ENCODE data around the gene MRPS2. TPM values are rescaled to one million over a fixed set of nuclear protein-coding genes. Genes with fewer than 3 reads are reported as not detected.
A peak's percentile ranks its signal among the peaks of the same experiment; 100 is the strongest.

Gene MRPS2
- total and polyA plus RNA-seq, 2 experiments from 2014 or later, result 83.2 to 116 TPM

DNA sequence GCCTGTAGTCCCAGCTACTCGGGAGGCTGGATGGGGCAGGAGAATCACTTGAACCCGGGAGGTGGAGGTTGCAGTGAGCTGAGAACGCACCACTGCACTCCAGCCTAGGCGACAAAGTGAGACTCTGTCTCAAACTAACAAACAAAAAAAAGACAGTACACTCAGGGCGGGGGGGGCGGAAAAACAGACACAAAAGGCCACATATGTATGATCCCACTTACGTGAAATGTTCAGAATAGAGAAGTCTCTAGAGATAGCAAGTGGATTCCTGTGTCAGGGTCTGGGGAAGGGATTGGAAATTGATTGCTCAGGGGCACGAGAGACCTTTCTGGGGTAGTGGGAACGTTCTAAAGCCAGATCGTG is 11.7 kb downstream of the MRPS2 start:
- Mint-ChIP-seq H3K4me3 (no peak overlapping the region), H3K27ac (peak overlapping the region; percentile 33), H3K9me3 (no peaks in the 10 kb centered on the region; the same call in 2 of the 3 replicates), H3K36me3 (ENCODE audit: low read depth) (no peaks in the 10 kb centered on the region), H3K4me1 (0 out of 3 replicates have a peak, but pooled peaks cover under 1% of the 10 kb centered on the region), H3K27me3 (ENCODE audit: insufficient read depth, low read depth, poor library complexity) (peaks cover 5% of the 10 kb centered on the region)
- Histone ChIP-seq H2AFZ (no peak overlapping the region), H3K27me3 (ENCODE audit: insufficient read depth) (no peaks in the 10 kb centered on the region), H3K4me3 (no peak overlapping the region), H3K4me1 (ENCODE audit: insufficient read depth) (no peaks in the 10 kb centered on the region), H3K9me2 (ENCODE audit: insufficient read depth) (no peaks in the 10 kb centered on the region), H3K36me3 (ENCODE audit: insufficient read depth) (no peaks in the 10 kb centered on the region), H4K20me1 (replicated peaks; ENCODE audit: insufficient read depth) (no peaks in the 10 kb centered on the region), H3K27ac (ENCODE audit: low read depth) (no peak overlapping the region), H3K79me2 (replicated peaks; ENCODE audit: insufficient read depth) (no peaks in the 10 kb centered on the region), H3F3A (replicated peaks; ENCODE audit: low read depth) (no peaks in the 10 kb centered on the region), H3K4me2 (no peak overlapping the region)
- ATAC-seq, result no peak
- TF ChIP-seq JUNB (IDR thresholded peaks at IDR 0.05; ENCODE audit: unreplicated experiment) (no peak), ZNF114 (CRISPR knock-in tag; IDR thresholded peaks at IDR 0.05) (no peak), ETS1 (IDR thresholded peaks at IDR 0.05) (no peak), POLR2AphosphoS5 (IDR thresholded peaks at IDR 0.05; ENCODE audit: low read depth) (no peak), EZH2 (IDR thresholded peaks at IDR 0.05; ENCODE audit: low read depth, unreplicated experiment) (no peak), EZH2phosphoT487 (IDR thresholded peaks at IDR 0.05; ENCODE audit: unreplicated experiment) (no peak), CREB1 (CRISPR knock-in tag; IDR thresholded peaks at IDR 0.05; ENCODE audit: low read depth) (no peak), STAT1 (IDR thresholded peaks at IDR 0.05; ENCODE audit: unreplicated experiment) (no peak), ZNF331 (CRISPR knock-in tag; IDR thresholded peaks at IDR 0.05; ENCODE audit: low read depth) (no peak)
- TF ChIP-seq, protein P1, sequence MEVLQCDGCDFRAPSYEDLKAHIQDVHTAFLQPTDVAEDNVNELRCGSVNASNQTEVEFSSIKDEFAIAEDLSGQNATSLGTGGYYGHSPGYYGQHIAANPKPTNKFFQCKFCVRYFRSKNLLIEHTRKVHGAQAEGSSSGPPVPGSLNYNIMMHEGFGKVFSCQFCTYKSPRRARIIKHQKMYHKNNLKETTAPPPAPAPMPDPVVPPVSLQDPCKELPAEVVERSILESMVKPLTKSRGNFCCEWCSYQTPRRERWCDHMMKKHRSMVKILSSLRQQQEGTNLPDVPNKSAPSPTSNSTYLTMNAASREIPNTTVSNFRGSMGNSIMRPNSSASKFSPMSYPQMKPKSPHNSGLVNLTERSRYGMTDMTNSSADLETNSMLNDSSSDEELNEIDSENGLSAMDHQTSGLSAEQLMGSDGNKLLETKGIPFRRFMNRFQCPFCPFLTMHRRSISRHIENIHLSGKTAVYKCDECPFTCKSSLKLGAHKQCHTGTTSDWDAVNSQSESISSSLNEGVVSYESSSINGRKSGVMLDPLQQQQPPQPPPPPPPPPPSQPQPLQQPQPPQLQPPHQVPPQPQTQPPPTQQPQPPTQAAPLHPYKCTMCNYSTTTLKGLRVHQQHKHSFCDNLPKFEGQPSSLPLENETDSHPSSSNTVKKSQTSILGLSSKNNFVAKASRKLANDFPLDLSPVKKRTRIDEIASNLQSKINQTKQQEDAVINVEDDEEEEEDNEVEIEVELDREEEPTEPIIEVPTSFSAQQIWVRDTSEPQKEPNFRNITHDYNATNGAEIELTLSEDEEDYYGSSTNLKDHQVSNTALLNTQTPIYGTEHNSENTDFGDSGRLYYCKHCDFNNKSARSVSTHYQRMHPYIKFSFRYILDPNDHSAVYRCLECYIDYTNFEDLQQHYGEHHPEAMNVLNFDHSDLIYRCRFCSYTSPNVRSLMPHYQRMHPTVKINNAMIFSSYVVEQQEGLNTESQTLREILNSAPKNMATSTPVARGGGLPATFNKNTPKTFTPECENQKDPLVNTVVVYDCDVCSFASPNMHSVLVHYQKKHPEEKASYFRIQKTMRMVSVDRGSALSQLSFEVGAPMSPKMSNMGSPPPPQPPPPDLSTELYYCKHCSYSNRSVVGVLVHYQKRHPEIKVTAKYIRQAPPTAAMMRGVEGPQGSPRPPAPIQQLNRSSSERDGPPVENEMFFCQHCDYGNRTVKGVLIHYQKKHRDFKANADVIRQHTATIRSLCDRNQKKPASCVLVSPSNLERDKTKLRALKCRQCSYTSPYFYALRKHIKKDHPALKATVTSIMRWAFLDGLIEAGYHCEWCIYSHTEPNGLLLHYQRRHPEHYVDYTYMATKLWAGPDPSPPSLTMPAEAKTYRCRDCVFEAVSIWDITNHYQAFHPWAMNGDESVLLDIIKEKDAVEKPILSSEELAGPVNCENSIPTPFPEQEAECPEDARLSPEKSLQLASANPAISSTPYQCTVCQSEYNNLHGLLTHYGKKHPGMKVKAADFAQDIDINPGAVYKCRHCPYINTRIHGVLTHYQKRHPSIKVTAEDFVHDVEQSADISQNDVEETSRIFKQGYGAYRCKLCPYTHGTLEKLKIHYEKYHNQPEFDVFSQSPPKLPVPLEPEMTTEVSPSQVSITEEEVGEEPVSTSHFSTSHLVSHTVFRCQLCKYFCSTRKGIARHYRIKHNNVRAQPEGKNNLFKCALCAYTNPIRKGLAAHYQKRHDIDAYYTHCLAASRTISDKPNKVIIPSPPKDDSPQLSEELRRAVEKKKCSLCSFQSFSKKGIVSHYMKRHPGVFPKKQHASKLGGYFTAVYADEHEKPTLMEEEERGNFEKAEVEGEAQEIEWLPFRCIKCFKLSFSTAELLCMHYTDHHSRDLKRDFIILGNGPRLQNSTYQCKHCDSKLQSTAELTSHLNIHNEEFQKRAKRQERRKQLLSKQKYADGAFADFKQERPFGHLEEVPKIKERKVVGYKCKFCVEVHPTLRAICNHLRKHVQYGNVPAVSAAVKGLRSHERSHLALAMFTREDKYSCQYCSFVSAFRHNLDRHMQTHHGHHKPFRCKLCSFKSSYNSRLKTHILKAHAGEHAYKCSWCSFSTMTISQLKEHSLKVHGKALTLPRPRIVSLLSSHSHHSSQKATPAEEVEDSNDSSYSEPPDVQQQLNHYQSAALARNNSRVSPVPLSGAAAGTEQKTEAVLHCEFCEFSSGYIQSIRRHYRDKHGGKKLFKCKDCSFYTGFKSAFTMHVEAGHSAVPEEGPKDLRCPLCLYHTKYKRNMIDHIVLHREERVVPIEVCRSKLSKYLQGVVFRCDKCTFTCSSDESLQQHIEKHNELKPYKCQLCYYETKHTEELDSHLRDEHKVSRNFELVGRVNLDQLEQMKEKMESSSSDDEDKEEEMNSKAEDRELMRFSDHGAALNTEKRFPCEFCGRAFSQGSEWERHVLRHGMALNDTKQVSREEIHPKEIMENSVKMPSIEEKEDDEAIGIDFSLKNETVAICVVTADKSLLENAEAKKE (CRISPR knock-in tag; IDR thresholded peaks at IDR 0.05), result no peak
- TF ChIP-seq, protein P2, sequence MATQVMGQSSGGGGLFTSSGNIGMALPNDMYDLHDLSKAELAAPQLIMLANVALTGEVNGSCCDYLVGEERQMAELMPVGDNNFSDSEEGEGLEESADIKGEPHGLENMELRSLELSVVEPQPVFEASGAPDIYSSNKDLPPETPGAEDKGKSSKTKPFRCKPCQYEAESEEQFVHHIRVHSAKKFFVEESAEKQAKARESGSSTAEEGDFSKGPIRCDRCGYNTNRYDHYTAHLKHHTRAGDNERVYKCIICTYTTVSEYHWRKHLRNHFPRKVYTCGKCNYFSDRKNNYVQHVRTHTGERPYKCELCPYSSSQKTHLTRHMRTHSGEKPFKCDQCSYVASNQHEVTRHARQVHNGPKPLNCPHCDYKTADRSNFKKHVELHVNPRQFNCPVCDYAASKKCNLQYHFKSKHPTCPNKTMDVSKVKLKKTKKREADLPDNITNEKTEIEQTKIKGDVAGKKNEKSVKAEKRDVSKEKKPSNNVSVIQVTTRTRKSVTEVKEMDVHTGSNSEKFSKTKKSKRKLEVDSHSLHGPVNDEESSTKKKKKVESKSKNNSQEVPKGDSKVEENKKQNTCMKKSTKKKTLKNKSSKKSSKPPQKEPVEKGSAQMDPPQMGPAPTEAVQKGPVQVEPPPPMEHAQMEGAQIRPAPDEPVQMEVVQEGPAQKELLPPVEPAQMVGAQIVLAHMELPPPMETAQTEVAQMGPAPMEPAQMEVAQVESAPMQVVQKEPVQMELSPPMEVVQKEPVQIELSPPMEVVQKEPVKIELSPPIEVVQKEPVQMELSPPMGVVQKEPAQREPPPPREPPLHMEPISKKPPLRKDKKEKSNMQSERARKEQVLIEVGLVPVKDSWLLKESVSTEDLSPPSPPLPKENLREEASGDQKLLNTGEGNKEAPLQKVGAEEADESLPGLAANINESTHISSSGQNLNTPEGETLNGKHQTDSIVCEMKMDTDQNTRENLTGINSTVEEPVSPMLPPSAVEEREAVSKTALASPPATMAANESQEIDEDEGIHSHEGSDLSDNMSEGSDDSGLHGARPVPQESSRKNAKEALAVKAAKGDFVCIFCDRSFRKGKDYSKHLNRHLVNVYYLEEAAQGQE (IDR thresholded peaks at IDR 0.05; ENCODE audit: unreplicated experiment), result no peak
- TF ChIP-seq, protein P3, sequence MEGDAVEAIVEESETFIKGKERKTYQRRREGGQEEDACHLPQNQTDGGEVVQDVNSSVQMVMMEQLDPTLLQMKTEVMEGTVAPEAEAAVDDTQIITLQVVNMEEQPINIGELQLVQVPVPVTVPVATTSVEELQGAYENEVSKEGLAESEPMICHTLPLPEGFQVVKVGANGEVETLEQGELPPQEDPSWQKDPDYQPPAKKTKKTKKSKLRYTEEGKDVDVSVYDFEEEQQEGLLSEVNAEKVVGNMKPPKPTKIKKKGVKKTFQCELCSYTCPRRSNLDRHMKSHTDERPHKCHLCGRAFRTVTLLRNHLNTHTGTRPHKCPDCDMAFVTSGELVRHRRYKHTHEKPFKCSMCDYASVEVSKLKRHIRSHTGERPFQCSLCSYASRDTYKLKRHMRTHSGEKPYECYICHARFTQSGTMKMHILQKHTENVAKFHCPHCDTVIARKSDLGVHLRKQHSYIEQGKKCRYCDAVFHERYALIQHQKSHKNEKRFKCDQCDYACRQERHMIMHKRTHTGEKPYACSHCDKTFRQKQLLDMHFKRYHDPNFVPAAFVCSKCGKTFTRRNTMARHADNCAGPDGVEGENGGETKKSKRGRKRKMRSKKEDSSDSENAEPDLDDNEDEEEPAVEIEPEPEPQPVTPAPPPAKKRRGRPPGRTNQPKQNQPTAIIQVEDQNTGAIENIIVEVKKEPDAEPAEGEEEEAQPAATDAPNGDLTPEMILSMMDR (conservative IDR thresholded peaks at IDR 0.05; ENCODE audit: low read depth in 2 of 2), result no peak
- DNase-seq (ENCODE audit: low spot score), result no peak
